NCI-H510A treated with DMSO at 0.1 percent for 48 hours (cell line): ENCODE data around the gene MACROH2A1.

ENCODE experiments used
- DNase-seq: peaks from one replicate; lab custom pipeline; 2025; lab: John Stamatoyannopoulos, UW

Gene MACROH2A1

DNA sequence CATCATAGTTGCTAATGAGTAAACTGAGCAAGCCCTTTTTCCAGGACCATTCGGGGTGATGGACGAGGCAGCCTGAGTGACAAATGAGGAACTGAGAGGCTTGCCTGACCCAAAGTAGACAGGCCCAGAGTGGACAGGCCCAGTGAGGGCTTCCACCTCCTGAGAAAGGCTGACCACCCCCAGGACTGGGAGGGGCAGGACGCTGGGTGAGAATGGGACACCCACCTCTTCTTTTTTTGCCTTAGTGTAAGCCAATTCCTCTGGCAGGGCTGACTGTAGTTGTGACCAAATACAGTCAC, 68.3 kb downstream of the MACROH2A1 start:
- no peak for DNase-seq

DNA sequence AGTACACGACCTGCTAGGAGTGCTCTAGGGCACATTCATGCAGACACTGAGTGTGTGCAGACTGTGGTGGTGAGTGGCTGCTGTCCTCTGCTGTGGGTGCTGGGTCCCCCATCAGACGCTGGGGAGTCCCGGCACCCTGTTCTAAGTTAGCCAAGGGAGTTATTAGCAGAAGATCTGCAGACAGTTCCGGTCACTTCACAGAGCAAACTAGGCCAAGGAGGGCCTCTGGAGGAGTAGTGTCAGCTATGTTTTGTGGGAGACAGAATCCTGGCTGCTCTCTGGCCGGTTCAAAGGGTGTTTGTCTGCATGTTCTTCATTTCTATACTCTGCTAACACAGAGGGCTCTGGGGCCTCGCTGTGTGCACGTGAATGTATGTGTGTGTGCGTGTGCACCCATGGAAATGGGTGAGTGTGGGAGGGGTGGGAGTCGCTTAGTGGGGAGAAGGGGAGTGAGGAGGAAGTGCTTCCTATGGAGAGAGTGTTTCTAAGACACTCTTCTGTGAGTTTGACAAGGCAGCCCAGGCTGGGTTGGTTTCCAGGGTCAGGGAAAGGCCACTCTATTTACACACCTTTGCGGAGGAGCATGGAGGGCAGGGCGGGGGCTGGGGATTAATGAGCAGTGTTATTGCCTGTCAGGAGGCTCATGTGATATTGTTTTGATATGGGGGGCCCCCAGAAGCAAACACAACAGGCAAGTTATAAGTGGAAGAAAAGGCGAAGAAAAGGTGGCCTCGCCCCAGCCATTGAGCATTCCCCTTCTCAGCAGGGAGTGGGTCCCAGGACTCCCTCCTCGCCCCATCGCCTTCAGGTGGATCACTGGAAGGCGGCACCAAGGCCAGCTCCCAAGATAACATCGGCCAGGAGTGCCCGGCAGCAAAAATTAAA, 68.9 kb downstream of the MACROH2A1 start:
- no peak for DNase-seq

DNA sequence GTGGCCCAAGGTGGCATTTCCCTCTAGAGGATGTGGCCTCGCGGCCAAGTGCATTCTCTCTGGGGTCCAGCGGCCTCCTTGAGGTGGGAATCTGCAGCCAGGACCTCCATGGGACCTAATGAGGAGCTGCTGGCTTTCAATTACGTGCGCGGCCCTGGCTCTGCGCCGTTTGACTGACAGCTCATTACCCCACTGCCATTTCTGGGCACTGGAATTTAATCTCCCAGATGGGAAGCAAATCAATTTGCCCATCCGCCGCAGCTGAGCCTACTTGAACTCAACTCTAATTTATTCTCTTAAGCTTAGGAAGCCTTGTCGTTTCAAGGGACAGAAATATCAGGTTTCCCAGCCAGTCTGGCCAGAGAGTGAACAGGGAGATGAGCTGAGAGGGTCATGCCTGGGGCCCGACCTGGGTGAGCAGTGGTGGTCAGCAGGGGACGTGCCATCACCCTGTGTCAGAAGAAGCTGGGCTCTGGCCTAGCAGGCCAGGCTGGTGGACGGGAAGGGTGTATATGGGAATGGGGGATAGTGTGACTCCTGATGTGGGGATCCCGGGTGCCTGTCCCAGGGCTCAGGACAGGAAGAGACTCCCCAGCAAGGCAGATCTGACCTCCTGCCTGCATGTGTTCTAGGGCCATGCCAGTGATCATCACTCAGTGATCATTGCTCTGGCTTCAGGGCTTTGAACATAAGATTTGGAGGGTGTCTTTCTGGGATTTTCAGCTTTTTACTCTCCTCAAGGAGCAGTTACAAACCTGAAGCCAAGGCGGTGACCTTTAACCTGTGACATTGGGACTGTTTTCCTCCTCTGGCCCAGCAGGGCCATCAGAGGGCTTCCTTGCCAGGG, 69.7 kb downstream of the MACROH2A1 start:
- DNase-seq: no peak

DNA sequence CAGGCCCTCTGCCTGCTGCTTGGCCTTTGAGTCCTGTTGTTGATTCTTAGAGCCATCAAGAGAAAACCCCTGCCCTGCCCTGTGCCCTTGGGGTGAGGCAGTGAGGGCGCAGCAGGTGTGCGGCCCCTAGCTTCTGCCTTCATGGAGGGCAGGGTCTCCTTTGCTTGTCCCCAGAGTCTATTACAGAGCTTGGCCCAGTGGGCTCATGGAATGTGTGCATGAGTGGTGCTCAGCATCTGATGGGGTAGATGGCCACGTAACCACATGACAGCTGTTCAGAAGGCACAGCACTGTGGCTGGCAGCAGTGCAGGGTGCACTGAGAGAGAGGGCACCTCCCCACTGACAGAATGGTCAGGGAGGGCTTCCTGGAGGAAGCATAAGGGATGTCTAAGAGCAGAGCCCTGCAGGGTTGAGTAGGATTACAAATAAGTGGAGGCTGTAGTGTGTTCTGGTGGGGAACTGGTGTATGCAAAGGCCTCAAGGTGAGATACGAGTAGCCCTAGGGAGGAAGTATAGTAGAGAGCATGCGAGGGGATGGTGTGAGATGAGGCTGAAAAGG, 70.8 kb downstream of the MACROH2A1 start:
- no peak for DNase-seq

DNA sequence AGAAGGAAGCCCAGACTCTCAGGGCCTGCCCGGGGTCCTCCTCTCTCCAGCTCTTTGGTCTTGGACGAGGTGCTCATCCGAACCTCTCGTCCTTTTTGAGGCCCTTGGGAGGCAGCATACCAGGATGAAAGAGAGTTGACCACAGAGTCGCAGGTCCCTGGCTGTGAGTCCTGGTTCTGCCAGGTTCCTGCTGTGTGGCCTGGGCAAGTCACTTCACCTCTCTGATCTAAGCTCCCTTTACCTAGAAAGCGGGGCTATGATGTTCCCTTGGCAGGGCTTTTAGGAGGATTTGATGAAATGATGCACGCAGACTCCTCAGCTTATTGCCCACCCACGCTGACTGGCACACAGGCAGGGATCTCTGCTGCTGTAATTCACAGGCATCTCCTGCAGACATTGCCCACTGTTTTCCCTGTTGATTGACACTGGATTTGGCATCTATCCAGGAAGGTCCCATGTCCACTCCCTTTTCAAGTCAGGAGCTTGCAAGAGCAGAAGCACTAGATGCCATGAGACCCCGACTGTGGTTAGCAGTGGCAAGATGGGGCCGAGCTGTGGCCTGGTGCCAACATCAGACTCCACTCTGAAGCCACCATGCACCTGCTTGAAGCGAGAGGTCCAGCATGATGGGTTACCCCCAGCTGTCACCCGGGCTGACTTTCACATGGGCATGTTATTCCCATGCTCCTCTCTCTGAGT, 71.5 kb downstream of the MACROH2A1 start:
- no peak for DNase-seq

DNA sequence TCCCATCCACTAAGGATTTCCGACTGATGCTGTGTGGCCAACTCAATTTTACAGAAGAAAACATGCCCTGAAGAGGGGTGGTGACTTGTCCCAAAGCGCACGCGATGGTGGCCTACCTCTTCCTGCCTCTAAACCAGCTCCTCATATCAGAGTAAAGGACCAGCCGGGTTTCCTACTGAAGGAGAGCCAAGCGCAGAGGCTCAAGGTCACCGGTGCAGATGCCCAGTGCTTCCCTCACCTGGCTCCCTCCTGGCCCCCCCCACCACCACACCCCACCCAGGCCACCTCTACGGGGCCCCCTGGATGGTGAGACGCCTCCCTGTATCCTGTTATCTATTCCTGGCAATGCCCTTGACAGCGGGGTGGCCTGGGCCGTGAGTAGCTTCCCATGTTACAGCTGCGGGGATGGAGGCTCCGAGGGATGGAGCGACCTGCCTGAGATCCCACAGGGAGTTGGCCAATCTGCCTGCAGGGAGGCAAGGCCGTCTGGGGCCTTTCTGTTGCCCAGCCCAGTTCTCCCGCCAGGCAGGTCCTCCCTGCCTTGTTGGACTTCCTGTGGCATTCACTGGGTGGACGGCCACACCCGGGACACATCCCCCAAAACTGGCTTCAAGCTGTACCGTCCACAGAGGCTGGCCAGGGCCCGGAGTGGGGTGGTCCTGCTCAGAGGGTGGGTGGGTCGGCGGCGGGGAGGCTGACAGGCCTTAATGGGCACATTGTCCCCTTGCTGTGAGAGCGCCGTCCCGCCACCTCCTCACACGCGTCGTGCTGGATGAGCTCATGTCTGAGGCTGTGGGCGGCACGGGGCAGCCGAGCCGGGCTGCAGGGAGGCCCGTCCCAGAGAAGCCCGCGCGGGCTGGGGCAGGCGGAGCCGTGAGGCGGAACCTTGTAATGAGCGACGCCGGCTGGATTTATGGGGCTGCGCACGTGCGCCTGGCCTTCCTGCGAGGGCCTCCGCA, 72.5 kb downstream of the MACROH2A1 start:
- DNase-seq: no peak

DNA sequence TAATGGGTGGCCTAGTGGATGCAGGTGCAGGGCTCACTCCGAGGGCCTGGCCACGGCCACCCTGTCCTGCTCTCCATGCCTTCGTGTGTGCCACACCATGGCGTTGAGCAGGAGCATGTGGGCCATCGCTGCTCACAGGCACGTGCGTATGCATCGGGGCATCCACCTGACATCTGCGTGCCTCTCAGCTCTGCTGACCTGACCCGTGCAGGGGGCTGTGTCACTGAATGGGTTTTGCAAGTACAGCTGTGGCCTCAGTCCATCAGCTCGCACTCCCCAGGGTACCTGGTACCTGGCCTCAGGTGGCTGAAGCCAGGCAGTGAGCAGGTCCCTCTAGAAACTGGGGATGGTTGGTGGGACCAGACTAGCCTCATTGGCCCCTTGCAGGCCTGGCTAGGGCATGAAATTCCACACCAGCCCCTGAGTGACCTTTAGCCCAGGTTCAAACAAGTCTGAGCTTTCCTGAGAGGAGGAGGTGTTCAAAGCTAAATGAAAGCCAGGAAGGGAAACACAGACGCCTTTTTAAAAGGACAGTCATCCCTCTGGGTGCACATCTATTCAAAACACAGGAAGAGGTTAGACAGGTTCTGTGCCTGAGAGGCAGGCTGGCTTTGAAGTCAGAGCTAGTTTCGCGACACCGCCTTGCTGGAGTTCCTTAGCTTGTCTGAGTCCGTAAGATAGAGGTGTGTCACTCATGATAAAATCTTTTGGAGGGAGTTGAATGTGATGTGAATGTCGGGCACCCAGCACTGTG, 74.0 kb downstream of the MACROH2A1 start:
- no peak for DNase-seq

DNA sequence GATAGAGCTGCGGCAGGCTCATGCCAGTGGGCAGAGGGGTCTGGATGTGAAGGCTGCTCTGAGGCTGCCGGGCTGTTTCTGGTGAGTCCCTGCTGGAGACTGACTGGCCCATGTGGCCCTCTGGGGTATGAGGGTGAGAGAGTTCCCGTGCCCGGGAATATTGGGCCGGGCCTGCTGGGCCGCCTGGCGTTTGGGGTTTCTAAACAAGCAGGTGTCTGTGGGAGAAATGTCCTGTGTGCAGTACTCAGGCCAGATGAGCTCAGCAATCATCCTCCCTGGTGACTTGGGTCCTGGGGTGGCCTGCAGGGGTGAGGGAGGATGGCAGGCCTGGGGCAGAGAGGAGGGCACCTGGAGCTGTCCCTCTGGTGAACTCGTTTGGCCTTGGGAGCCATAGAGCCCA, 74.9 kb downstream of the MACROH2A1 start:
- DNase-seq: no peak

DNA sequence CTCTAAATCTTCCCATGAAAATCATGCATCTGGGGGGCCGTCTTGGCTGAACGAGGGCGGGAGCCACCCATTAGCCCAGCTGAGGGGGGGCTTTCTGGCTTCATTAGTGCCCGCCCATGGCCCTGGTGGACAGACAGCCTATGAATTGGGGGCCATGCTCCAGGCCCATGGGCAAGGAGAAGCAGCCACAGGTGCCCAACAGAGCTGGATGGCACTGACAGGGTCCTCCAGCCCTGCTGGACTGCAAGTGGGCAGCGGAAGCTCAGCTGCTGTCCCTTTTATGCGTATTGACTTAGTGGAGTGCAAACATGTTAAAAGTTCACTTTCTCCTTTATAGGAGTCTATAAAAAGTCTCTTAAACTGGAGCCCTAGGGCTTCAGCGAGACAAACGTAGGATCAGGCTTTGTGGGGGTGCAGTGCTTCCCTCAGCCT, 75.3 kb downstream of the MACROH2A1 start:
- DNase-seq: no peak

DNA sequence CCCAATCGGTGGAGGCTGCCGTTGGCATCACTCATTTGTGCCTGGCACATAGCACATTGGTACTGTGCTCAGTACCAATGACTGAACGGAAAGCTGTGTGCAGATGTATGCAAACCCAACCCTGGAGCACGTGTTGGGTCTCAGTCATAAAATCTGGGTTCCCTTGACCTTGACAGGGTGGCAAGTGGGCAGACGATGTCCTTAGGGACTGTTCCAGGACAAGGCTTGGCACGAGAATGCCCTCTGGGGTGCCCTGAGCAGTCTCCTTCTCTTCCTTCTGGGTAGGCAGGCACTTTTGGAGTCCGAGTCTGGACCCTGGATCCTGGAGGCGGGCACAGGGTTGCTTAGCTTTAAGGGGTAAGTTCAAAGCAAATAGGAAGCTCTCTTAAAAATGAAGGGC, 75.8 kb downstream of the MACROH2A1 start:
- no peak for DNase-seq

DNA sequence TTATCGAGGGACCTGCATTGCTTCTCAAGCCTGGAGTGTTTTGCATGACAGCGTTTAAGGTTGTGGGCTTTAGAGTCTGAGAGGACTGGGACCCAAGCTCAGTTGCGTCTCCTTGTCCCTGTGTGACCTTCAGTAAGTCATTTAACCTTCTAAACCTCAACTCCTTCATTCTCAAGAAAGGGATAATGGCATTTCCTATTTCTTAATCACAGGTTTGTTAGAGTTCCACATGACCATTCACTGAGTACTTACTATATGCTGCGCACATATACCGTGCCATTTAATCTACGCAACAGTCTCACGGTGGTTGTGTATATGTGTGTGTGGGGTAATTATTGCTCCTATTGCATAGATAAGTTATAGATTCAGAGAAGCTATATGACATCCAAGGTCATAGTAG, 76.3 kb downstream of the MACROH2A1 start:
- DNase-seq: no peak

DNA sequence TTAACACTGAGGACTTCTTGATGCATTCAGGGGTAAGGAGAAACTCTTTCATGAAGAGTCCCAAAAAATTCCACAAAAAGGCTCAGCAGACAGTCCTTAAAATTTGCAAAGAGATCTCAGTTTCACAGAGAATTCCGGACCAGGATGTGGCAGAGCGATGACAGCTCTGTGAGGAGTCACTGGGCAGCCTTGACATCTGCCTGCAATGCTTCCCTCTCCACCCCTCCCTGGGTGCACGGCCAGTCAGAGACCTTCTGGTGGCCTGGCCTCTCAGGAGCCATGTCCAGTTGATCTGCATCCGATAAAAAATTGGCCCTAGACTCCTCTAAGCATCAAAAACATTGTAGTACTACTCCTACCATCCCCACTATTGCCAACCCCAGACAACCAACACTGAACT, 76.8 kb downstream of the MACROH2A1 start:
- no peak for DNase-seq

DNA sequence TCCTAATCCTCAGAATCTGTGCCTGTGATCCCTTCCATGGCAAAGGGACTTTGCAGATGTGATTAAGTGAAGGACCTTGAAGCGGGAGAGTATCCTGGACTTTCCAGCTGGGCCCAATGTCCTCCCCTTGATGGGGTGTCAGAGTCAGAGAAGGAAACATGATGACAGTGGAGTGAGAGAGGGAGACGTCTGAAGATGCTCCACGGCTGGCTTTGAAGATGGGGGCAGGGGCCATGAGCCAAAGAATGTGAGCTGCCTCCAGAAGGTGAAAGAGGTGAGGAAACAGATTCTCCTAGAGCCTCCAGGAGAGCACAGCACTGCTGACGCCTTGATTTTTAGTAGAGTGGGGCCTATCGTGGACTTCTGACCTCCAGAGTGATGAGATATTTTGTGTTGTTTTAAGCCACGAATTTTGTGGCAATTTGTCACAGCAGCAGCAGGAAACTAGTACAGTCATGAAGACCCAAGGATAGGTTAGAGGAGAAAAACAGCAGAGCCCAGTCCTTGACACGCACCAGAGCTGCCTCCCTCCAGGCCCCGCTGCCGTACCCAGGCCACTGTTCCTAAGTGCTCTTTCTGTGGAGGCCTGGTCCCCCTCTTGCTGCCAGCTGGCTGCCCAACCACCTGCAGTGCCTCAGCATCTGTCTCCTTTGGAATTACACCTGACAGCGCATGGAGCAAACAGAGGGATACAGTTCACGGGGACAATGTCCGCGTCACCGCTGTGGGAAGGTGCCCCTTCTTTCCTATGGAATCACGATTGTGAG, 78.1 kb downstream of the MACROH2A1 start:
- DNase-seq: no peak

DNA sequence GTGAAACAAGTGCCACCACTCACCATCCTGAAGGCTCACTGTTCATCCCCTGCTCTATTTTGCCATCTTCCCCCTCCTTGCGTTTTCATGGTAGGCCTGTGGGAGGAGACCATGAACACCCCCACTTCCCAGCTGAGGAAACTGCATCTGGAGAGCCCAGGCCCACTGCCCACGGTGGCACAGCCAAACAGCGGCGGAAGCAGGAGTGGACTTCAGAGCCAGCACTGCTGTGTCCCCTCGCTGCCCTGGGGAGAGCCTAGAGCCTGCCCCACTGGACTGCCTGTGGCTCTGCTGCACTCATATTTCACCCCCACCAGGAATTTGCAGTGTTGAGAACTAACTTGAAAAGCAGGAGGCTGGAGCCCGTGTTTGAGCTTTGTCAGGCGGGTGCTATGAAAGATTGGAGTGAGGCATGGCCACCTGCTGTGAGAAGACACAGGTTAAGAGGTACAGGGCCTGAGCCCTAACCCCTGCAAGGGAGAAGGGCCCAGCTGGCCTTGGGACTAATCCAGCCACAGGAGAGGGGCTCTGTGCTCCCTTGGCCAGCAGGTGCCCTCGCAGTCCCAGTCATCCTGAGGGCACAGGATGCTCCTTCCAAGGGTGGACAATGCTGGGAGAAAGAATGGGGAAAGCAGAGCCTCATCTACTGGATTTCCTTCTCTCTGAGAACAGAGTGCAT, 79.0 kb downstream of the MACROH2A1 start:
- no peak for DNase-seq

DNA sequence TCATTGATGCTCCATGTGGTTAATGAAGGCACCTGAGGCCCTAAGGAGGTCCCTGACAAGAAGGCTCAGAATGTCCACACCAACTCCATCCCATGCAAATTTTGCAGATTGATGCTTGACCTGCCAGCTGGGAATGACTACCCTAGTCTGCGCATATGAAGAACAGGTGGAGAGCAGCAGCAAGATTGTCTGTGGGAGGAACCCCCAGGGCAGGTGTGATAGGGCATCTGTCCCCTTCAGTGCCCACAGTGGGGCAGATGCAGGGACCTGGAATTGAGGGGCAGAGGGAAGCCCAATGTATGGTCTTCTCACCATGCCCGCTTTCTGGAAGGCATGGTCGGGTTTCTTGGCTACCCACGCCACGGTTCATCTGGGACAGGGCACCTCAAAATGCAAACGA, 79.6 kb downstream of the MACROH2A1 start:
- no peak for DNase-seq

DNA sequence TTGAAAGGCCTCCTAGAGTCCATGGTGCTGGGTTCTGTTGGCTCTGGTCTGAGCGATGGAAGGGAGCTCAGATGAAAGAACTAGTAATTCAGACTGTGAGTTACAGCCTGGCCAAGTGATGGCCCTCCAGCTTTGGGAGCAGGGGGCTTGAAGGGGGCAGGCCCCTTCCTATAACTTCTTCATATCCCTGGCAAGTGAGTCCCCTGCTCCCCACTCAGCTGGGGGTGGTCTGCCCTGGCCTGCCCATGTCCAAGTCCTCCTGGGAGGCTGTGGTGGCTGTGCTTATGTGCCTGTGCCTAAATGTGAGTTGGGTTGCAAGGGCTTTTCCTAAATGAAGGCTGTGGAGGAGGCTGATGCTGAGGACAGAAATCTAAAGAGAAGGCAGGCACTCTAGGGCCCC, 80.1 kb downstream of the MACROH2A1 start:
- DNase-seq: no peak

DNA sequence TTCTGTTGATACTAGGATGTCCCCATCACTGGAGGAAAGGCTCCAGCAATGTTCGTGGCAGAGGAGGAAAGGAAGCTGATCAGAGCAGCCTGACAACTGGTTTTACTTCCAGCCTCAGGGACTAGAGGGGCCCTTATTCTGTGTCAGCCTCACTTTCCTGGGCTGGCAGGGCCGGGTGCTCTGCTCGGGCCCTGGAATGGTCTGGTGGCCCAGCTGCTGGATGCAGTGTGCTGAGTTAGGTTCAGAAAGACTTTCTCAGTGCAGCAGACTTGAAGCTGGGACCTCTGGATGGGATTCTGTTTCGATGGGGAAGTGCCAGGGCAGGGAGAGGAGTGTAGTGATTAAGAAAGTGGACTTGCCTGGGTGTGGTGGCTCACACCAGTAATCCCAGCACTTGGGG, 81.0 kb downstream of the MACROH2A1 start:
- no peak for DNase-seq

DNA sequence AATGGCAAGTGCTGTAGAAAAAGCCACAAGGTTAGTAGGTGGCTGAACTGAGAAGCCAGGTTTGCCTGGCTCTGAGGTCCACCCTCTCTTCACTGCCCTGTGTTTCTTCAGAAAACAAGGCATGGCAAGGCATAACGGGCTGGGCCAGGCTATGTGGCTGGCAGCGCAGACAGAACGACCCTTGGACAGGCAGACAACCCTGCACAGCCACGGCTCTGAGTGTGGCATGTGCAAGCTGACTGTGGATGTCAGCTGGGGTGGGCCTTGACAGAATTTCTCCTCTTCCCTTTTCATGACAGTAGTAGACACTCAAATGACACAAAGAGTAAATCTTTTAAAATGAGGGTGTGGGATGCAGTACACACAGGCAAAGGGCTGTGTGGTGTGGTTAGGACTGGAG, 81.7 kb downstream of the MACROH2A1 start:
- no peak for DNase-seq

DNA sequence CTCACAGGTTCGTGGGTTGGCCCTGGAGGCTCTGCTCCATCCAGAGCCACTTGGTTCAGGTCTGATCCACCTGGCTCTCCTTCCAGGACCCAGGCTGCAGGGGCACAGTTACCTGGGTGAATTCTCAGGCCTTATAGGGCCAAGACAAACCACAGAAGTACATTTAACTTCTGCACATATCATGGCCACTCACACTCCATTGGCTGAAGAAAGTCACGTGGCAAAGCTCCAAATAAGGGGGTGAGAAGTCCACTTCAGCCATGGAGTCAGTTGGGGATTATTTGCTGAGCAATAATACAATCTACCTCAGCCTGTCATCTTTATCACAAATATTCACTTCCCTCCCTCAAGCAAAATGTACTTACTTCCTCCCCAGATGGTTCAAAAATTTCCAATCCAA, 83.6 kb downstream of the MACROH2A1 start:
- no peak for DNase-seq
